Large intestine (tissue), 3 donors: ENCODE data around the gene SETD3. TPM values are rescaled to one million over a fixed set of nuclear protein-coding genes. Genes with fewer than 3 reads are reported as not detected.

Experiments
- DNase-seq, 2 donors: peaks; one replicate each; pipeline versions ENCODE4 v3.0.0 to v3.0.0-alpha.2; 2013
- H3K27ac ChIP-seq: one replicate; pipeline ENCODE4 v1.5.1; 2013; ENCODE audit warnings: low read length
- H3K27me3 ChIP-seq: 2 replicates; pipeline ENCODE4 v1.6.1; 2013; ENCODE audit warnings: low read length; ENCODE audit not compliant: control insufficient read depth, insufficient read depth
- H3K36me3 ChIP-seq: 2 replicates; pipeline ENCODE4 v1.6.1; 2013; ENCODE audit warnings: low read length; ENCODE audit not compliant: control insufficient read depth, insufficient read depth
- H3K4me1 ChIP-seq: one replicate; pipeline ENCODE4 v1.6.1; 2013; ENCODE audit warnings: low read length; ENCODE audit not compliant: control insufficient read depth, insufficient read depth
- H3K4me3 ChIP-seq: one replicate; pipeline ENCODE4 v1.5.1; 2013; ENCODE audit warnings: low read length
- H3K9me3 ChIP-seq: one replicate; pipeline ENCODE4 v1.6.1; 2013; ENCODE audit warnings: mild to moderate bottlenecking, low read depth, low read length, moderate library complexity; ENCODE audit not compliant: control insufficient read depth
- WGBS: methylation state at CpG from one replicate; pipeline ENCODE4 v1.1.5; 2013; ENCODE audit warnings: low lambda C conversion rate; ENCODE audit not compliant: insufficient coverage; 5-methylcytosine and 5-hydroxymethylcytosine counted together
- polyA plus RNA-seq: library from polyadenylated mRNA; unstranded; fragments of 120-200 nt; gene quantifications from one replicate; pipeline ENCODE4 v1.2.1, GENCODE V29; 2013

Gene SETD3
- polyA plus RNA-seq, 1 donor, result 56.9 TPM

GRCh38 chr14:99410019-99410418 is 70.6 kb downstream of the SETD3 start:
- Histone ChIP-seq H3K27ac (no peak overlapping the region), H3K27me3 (no peaks in the 10 kb centered on the region), H3K36me3 (peaks cover 64% of the 10 kb centered on the region), H3K4me3 (no peak overlapping the region), H3K9me3 (no peaks in the 10 kb centered on the region), H3K4me1 (no peaks in the 10 kb centered on the region)
- DNase-seq, result no peak
- 100% methylated on average over 2 of the region's 10 CpGs for WGBS

- H3K36me3 ChIP-seq, result peaks cover 66% of the 10 kb centered on the region
- DNase-seq, result no peak
- no CpG with 5 or more reads among the region's 7 CpGs for WGBS
- no peak overlapping the region for H3K4me3 ChIP-seq
- H3K27ac ChIP-seq, result no peak overlapping the region
- no peaks in the 10 kb centered on the region for H3K27me3 ChIP-seq
- no peaks in the 10 kb centered on the region for H3K4me1 ChIP-seq
- no peaks in the 10 kb centered on the region for H3K9me3 ChIP-seq
These were observed 71.7 kb downstream of the SETD3 start for GRCh38 chr14:99408971-99409289.

GRCh38 chr14:99408286-99408970 is 72.2 kb downstream of the SETD3 start:
- Histone ChIP-seq H3K36me3 (peaks cover 65% of the 10 kb centered on the region), H3K27ac (no peak overlapping the region), H3K4me1 (no peaks in the 10 kb centered on the region), H3K4me3 (no peak overlapping the region), H3K9me3 (no peaks in the 10 kb centered on the region), H3K27me3 (no peaks in the 10 kb centered on the region)
- no CpG with 5 or more reads among the region's 8 CpGs for WGBS
- no peak for DNase-seq

GRCh38 chr14:99407416-99407815 is 73.2 kb downstream of the SETD3 start:
- no peaks in the 10 kb centered on the region for H3K9me3 ChIP-seq
- H3K27ac ChIP-seq, result no peak overlapping the region
- no peak overlapping the region for H3K4me3 ChIP-seq
- H3K36me3 ChIP-seq, result peaks cover 65% of the 10 kb centered on the region
- WGBS, result 80% methylated on average over 2 of the region's 11 CpGs
- H3K27me3 ChIP-seq, result no peaks in the 10 kb centered on the region
- peaks cover 2% of the 10 kb centered on the region for H3K4me1 ChIP-seq
- no peak for DNase-seq

GRCh38 chr14:99402950-99403349 is 77.7 kb downstream of the SETD3 start:
- no peak for DNase-seq
- Histone ChIP-seq H3K4me1 (peaks cover 9% of the 10 kb centered on the region), H3K4me3 (no peak overlapping the region), H3K27me3 (no peaks in the 10 kb centered on the region), H3K36me3 (peaks cover 56% of the 10 kb centered on the region), H3K9me3 (no peaks in the 10 kb centered on the region), H3K27ac (no peak overlapping the region)
- WGBS, result 100% methylated on average over 1 of the region's 10 CpGs

- Histone ChIP-seq H3K4me3 (no peak overlapping the region), H3K9me3 (no peaks in the 10 kb centered on the region), H3K4me1 (peaks cover 9% of the 10 kb centered on the region), H3K27ac (no peak overlapping the region), H3K27me3 (no peaks in the 10 kb centered on the region), H3K36me3 (peaks cover 58% of the 10 kb centered on the region)
- no CpG with 5 or more reads among the region's 4 CpGs for WGBS
- no peak for DNase-seq
These were observed 78.4 kb downstream of the SETD3 start for GRCh38 chr14:99402285-99402648.

- Histone ChIP-seq H3K27ac (no peak overlapping the region), H3K4me3 (no peak overlapping the region), H3K27me3 (no peaks in the 10 kb centered on the region), H3K4me1 (peaks cover 9% of the 10 kb centered on the region), H3K36me3 (peaks cover 58% of the 10 kb centered on the region), H3K9me3 (no peaks in the 10 kb centered on the region)
- whole genome bisulfite sequencing, result 0% methylated on average over 1 of the region's 5 CpGs
- DNase-seq, result peak in 1 of 2 donors; percentile 58
These were observed 78.9 kb downstream of the SETD3 start for GRCh38 chr14:99401621-99402284.

- Histone ChIP-seq H3K27me3 (no peaks in the 10 kb centered on the region), H3K4me3 (no peak overlapping the region), H3K4me1 (peaks cover 9% of the 10 kb centered on the region), H3K36me3 (peaks cover 57% of the 10 kb centered on the region), H3K27ac (no peak overlapping the region), H3K9me3 (no peaks in the 10 kb centered on the region)
- no peak for DNase-seq
- WGBS, result 86% methylated on average over 1 of the region's 4 CpGs
These were observed 79.4 kb downstream of the SETD3 start for GRCh38 chr14:99401211-99401610.

GRCh38 chr14:99397698-99398097 is 83.0 kb downstream of the SETD3 start:
- Histone ChIP-seq H3K4me3 (no peak overlapping the region), H3K4me1 (peaks cover 9% of the 10 kb centered on the region), H3K36me3 (peaks cover 55% of the 10 kb centered on the region), H3K27ac (no peak overlapping the region), H3K27me3 (no peaks in the 10 kb centered on the region), H3K9me3 (no peaks in the 10 kb centered on the region)
- no peak for DNase-seq
- no CpG with 5 or more reads among the region's 2 CpGs for WGBS

- no CpG with 5 or more reads among the region's 10 CpGs for WGBS
These were observed 84.6 kb downstream of the SETD3 start for GRCh38 chr14:99395909-99396530.

More at GRCh38 chr14:99395909-99396530, 84.6 kb downstream of the SETD3 start:
- no peak overlapping the region for H3K4me3 ChIP-seq
- H3K27ac ChIP-seq, result no peak overlapping the region
- no peak for DNase-seq
- H3K9me3 ChIP-seq, result no peaks in the 10 kb centered on the region
- no peaks in the 10 kb centered on the region for H3K27me3 ChIP-seq
- peaks cover 55% of the 10 kb centered on the region for H3K36me3 ChIP-seq
- H3K4me1 ChIP-seq, result no peaks in the 10 kb centered on the region
